HepG2 (cell line): ENCODE data around the gene TMEM215.

Experiments used
- CHD4 ChIP-seq: fragments of 200-600 bp; sonication (generic); IDR thresholded peaks from 2 replicates; pipeline ENCODE4 v1.7.0; 2017; ENCODE audit warnings: mild to moderate bottlenecking, low read length, borderline replicate concordance
- HES4 ChIP-seq: sonication (generic); formaldehyde crosslinking; IDR thresholded peaks from 2 replicates; pipeline ENCODE4 v1.9.0; 2021; ENCODE audit warnings: mild to moderate bottlenecking, missing genetic modification reagents, borderline replicate concordance
- MYC ChIP-seq: sonication (generic); formaldehyde crosslinking; IDR thresholded peaks from 2 replicates; pipeline ENCODE4 v1.9.0; 2021; ENCODE audit warnings: missing genetic modification reagents, borderline replicate concordance
- ZNF558 ChIP-seq: sonication (generic); formaldehyde crosslinking; IDR thresholded peaks from 2 replicates; pipeline ENCODE4 v1.9.0; 2022; ENCODE audit warnings: mild to moderate bottlenecking, missing genetic modification reagents, borderline replicate concordance
- TF ChIP-seq, protein P1 (sequence below): sonication (generic); formaldehyde crosslinking; IDR thresholded peaks from 2 replicates; pipeline ENCODE4 v1.4.0; 2020; ENCODE audit warnings: low read depth, mild to moderate bottlenecking, missing genetic modification reagents

GRCh38 chr9:32764139-32764538, 19.2 kb upstream of the TMEM215 start:
- TF ChIP-seq CHD4, result no peak
- TF ChIP-seq ZNF558 (CRISPR knock-in tag), result no peak
- TF ChIP-seq MYC (CRISPR knock-in tag), result no peak
- TF ChIP-seq, protein P1, sequence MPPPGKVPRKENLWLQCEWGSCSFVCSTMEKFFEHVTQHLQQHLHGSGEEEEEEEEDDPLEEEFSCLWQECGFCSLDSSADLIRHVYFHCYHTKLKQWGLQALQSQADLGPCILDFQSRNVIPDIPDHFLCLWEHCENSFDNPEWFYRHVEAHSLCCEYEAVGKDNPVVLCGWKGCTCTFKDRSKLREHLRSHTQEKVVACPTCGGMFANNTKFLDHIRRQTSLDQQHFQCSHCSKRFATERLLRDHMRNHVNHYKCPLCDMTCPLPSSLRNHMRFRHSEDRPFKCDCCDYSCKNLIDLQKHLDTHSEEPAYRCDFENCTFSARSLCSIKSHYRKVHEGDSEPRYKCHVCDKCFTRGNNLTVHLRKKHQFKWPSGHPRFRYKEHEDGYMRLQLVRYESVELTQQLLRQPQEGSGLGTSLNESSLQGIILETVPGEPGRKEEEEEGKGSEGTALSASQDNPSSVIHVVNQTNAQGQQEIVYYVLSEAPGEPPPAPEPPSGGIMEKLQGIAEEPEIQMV (CRISPR knock-in tag), result no peak
- TF ChIP-seq HES4 (CRISPR knock-in tag), result no peak
